ENCODE results near the gene TMEM143.

DNA sequence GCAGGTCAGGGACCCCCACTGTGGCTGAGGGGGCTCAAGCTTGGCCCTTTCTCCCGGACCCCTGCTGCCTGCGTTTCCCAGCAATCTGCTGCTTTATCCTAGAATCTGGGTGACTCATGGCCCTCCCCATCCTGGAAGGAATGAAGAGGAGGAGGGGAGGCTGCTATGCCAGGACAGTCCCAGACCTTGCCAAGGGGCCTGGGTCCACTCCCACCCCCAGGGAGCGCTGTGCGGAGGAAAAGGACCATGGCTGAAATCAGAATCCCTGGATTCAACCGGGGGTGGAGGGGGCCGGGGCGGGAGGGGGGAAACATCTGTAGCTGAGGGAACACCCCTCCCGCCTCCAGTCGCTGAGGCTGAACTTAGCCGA is 73.4 kb downstream of the TMEM143 start:
- no peak for TF ChIP-seq POLR2A (IDR thresholded peaks at IDR 0.05)
- TF ChIP-seq, protein P1, sequence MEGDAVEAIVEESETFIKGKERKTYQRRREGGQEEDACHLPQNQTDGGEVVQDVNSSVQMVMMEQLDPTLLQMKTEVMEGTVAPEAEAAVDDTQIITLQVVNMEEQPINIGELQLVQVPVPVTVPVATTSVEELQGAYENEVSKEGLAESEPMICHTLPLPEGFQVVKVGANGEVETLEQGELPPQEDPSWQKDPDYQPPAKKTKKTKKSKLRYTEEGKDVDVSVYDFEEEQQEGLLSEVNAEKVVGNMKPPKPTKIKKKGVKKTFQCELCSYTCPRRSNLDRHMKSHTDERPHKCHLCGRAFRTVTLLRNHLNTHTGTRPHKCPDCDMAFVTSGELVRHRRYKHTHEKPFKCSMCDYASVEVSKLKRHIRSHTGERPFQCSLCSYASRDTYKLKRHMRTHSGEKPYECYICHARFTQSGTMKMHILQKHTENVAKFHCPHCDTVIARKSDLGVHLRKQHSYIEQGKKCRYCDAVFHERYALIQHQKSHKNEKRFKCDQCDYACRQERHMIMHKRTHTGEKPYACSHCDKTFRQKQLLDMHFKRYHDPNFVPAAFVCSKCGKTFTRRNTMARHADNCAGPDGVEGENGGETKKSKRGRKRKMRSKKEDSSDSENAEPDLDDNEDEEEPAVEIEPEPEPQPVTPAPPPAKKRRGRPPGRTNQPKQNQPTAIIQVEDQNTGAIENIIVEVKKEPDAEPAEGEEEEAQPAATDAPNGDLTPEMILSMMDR (IDR thresholded peaks at IDR 0.05): no peak

All from body of pancreas (tissue), 4 donors.